ENCODE data around the gene SLC1A6. TPM values are rescaled to one million over a fixed set of nuclear protein-coding genes. Genes with fewer than 3 reads are reported as not detected.

SLC1A6 gene
- total RNA-seq, 1 donor from 2014 or later, result not detected

DNA sequence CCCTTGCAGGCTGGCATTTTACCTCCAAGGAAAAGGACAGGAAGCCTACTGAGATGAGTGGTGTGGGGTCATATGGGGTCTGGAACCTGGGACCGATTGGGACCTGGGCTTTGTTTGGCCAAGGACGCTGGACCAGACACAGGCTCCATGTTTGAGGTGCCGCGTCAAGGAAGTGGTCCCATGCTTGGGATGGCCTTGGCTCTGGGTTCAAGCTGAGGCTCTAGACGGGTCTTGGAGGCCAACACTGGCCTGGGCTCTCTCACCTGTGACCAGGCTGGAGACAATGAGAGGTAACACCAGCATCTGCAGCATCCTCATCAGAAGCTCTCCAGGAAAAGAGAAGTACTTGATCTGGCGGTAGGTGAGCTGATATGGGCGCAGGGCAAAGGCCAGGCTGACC, 8.2 kb downstream of the SLC1A6 start:
- H3K36me3 ChIP-seq, result no peaks in the 10 kb centered on the region
- no peak for TF ChIP-seq CTCF (IDR thresholded peaks at IDR 0.05)
- H3K4me3 ChIP-seq, result no peak overlapping the region
- no peaks in the 10 kb centered on the region for H3K4me1 ChIP-seq
- no peak overlapping the region for H3K27ac ChIP-seq
- intact Hi-C loops (cut with DNase I), result no loop called here
- no peaks in the 10 kb centered on the region for H3K27me3 ChIP-seq
- ATAC-seq, result no peak
- H3K9me3 ChIP-seq, result no peaks in the 10 kb centered on the region
- DNase-seq, result no peak

- TF ChIP-seq CTCF (IDR thresholded peaks at IDR 0.05), result no peak
- no peak overlapping the region for H3K4me3 ChIP-seq
- intact Hi-C loops (cut with DNase I), result no loop called here
- ATAC-seq (no peak), DNase-seq (no peak)
- no peaks in the 10 kb centered on the region for H3K9me3 ChIP-seq
- no peaks in the 10 kb centered on the region for H3K27me3 ChIP-seq
- no peak overlapping the region for H3K27ac ChIP-seq
- no peaks in the 10 kb centered on the region for H3K4me1 ChIP-seq
- H3K36me3 ChIP-seq, result no peaks in the 10 kb centered on the region
Observed at GRCh38 chr19:14968247-14968646, 11.4 kb downstream of the SLC1A6 start.

DNA sequence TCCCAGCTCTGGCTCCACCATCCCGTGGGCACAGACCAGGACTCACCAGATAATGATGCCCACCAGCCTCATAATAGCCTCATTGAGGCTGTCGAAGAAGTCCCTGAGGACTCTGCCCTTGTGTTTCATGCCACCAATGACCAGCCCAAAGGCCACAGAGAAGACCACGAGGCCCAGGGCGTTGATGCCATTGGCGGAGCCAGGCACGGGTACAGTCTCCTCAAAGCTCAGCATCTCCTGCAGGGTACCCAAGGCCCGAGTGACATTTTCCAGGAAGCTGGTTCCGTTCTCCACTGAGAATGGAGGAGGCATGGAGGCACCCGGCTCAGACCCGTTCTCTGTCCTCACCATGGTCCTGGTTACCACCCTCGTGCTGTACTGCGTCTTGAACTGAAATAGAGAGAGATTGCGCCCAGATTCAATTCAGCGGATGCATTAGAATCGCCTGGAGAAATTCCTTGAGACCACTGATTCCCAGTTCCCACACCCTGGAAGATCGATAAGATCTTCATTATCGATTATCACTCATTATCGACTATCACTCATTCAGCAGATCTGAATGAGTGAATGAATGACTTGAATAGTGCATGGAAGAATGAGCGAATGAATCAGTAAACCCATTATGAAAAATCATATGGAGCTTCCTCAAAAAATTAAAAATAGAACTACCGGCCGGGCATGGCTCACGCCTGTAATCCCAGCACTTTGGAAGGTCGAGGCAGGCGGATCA, 17.5 kb downstream of the SLC1A6 start:
- no peaks in the 10 kb centered on the region for H3K4me1 ChIP-seq
- ATAC-seq (no peak), DNase-seq (no peak)

GRCh38 chr19:14959263-14959662, 20.4 kb downstream of the SLC1A6 start:
- intact Hi-C loops (cut with DNase I), result no loop called here

More for the DNA sequence above, 17.5 kb downstream of the SLC1A6 start:
- H3K27ac ChIP-seq, result no peak overlapping the region
- intact Hi-C loops (cut with DNase I), result no loop called here
- TF ChIP-seq CTCF (IDR thresholded peaks at IDR 0.05), result no peak
- H3K27me3 ChIP-seq, result no peaks in the 10 kb centered on the region
- H3K9me3 ChIP-seq, result peaks cover 13% of the 10 kb centered on the region
- H3K36me3 ChIP-seq, result no peaks in the 10 kb centered on the region
- no peak overlapping the region for H3K4me3 ChIP-seq

GRCh38 chr19:14957464-14957863, 22.2 kb downstream of the SLC1A6 start:
- H3K4me1 ChIP-seq, result no peaks in the 10 kb centered on the region
- DNase-seq (no peak), ATAC-seq (no peak)
- intact Hi-C loops (cut with DNase I), result no loop called here
- no peaks in the 10 kb centered on the region for H3K27me3 ChIP-seq
- no peak overlapping the region for H3K4me3 ChIP-seq
- H3K36me3 ChIP-seq, result no peaks in the 10 kb centered on the region
- peaks cover 13% of the 10 kb centered on the region for H3K9me3 ChIP-seq
- no peak overlapping the region for H3K27ac ChIP-seq
- TF ChIP-seq CTCF (IDR thresholded peaks at IDR 0.05), result no peak

More at GRCh38 chr19:14959263-14959662, 20.4 kb downstream of the SLC1A6 start:
- no peaks in the 10 kb centered on the region for H3K4me1 ChIP-seq
- H3K9me3 ChIP-seq, result peaks cover 13% of the 10 kb centered on the region
- H3K36me3 ChIP-seq, result no peaks in the 10 kb centered on the region
- no peaks in the 10 kb centered on the region for H3K27me3 ChIP-seq
- no peak overlapping the region for H3K27ac ChIP-seq
- DNase-seq (no peak), ATAC-seq (no peak)
- no peak overlapping the region for H3K4me3 ChIP-seq
- TF ChIP-seq CTCF (IDR thresholded peaks at IDR 0.05), result no peak
